ENCODE results near the gene CAMK2D.

GRCh38 chr4:113410686-113411085 is 350.9 kb downstream of the CAMK2D start:
- TF ChIP-seq, protein P1, sequence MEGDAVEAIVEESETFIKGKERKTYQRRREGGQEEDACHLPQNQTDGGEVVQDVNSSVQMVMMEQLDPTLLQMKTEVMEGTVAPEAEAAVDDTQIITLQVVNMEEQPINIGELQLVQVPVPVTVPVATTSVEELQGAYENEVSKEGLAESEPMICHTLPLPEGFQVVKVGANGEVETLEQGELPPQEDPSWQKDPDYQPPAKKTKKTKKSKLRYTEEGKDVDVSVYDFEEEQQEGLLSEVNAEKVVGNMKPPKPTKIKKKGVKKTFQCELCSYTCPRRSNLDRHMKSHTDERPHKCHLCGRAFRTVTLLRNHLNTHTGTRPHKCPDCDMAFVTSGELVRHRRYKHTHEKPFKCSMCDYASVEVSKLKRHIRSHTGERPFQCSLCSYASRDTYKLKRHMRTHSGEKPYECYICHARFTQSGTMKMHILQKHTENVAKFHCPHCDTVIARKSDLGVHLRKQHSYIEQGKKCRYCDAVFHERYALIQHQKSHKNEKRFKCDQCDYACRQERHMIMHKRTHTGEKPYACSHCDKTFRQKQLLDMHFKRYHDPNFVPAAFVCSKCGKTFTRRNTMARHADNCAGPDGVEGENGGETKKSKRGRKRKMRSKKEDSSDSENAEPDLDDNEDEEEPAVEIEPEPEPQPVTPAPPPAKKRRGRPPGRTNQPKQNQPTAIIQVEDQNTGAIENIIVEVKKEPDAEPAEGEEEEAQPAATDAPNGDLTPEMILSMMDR (IDR thresholded peaks at IDR 0.05; ENCODE audit: borderline replicate concordance, extremely low read depth, low read length, poor library complexity, severe bottlenecking) = no peak
- TF ChIP-seq EZH2 (IDR thresholded peaks at IDR 0.05; ENCODE audit: borderline replicate concordance, low read depth, low read length, severe bottlenecking) = no peak

Data from DND-41 (cell line).